Measurements from ENCODE around the gene KRT79.

- no peak for TF ChIP-seq CTCF (IDR thresholded peaks at IDR 0.05)
- TF ChIP-seq POLR2A (IDR thresholded peaks at IDR 0.05): no peak
- TF ChIP-seq EP300 (IDR thresholded peaks at IDR 0.05): no peak
- TF ChIP-seq POLR2AphosphoS5 (IDR thresholded peaks at IDR 0.05): no peak
These were observed 2.6 kb upstream of the KRT79 start for GRCh38 chr12:52836491-52837412.
